SH-SY5Y (cell line): ENCODE measurements around the gene ARHGAP8.

ENCODE experiments used
- GATA2 ChIP-seq: IDR thresholded peaks from 2 replicates; pipeline ENCODE4 v1.6.1; 2011; ENCODE audit warnings: mild to moderate bottlenecking, low read depth, low read length
- GATA3 ChIP-seq: IDR thresholded peaks from 2 replicates; pipeline ENCODE4 v1.6.1; 2011; ENCODE audit warnings: low read depth, mild to moderate bottlenecking, low read length, moderate library complexity

- TF ChIP-seq GATA3: no peak
- TF ChIP-seq GATA2: no peak
Observed at GRCh38 chr22:44889255-44889878, 137.0 kb downstream of the ARHGAP8 start.
